Activated T-cell treated with anti-CD3 and anti-CD28 coated beads for 24 hours (primary cell): ENCODE results near the gene CD34.
"Not testable (repeated sequence)": the region's sequence is repeated elsewhere in the genome, so short reads cannot be mapped to it uniquely, and the experiment has no call there.

Experiments used
- DNase-seq: peaks from one replicate; pipeline ENCODE4 v3.0.0-alpha.2; 2020; ENCODE audit warnings: low read depth

CD34 gene

GRCh38 chr1:207933205-207933800, 22.4 kb upstream of the CD34 start:
- no peak for DNase-seq

GRCh38 chr1:207926984-207927383, 16.1 kb upstream of the CD34 start:
- no peak for DNase-seq

GRCh38 chr1:207925969-207926368, 15.0 kb upstream of the CD34 start:
- DNase-seq = not testable (repeated sequence)

DNA sequence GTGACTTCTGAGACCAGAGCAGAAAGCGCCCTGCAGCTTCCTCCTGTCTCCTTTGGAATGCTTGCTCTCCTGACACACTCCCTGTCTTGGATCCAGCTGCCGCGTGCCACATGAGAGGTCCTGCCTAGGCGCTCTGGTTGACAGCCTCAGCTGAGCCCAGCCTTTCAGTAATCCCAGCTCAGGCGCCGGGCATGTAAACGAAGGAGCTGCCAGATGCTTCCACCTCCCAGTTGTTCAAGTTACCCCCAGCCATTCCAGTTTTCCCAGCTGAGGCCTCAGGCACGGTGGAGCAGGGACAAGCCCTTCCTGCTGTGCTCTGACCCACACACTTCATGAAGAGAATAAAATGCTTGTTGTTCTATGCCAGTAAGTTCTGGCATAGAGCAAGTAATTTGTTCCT, 14.3 kb upstream of the CD34 start:
- DNase-seq = no peak

DNA sequence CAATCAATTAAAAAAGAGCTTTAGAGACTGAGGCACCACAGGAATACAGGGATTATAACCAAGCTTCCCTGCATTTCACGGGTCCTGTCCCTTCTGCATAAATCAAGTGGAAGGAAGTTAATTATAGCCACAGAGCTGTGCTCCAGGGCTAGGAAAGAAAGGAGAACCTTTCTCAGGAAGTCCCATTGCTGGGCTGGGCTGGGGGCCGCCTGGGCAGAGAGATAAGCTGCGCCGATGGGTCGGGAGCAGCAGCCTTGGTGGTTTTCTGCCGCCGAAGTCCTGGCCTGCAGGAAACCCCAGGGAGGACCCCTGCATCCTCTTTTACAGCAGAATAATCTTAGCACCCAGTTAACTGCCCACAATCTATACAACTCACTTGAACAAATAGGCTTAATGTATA, 12.6 kb upstream of the CD34 start:
- DNase-seq = no peak

DNA sequence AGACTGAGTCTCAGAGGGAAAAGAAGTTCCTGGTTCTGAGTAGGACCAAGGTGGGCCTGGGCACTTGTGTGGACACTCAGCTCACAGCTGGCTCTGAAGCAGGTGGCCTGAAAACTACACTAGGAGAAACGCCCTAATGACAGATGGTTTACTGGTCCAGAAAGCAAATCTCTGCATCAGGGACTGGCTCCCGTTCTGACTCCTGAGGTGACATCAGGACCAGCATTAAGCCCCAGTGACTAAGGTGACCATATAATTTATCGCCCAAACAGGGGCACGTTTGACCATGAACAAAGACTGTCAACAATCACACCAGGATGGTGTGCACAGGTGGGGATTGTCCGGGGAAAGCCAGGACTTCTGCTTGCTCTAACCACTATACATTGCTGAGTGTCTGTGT, 12.2 kb upstream of the CD34 start:
- no peak for DNase-seq

DNA sequence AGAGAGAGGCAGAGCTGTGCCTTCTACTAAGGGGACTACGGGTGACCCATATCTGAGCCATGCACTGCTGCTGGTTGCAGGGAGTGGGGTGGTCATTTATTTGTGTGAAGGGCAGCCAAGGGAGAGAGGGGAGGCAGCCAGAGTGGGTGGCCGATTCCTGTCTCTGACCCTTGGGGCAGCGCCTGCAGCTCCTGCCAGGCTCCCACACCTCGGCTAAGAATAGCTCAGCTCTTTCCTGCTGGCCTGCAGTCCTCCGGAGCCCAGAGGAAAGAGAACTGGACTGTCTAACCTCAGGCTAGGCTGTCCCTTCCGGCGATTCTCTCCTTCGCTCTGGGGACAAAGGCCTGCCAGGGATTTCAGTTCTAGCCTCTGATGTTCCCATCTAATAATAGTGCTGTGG, 11.6 kb upstream of the CD34 start:
- no peak for DNase-seq

DNA sequence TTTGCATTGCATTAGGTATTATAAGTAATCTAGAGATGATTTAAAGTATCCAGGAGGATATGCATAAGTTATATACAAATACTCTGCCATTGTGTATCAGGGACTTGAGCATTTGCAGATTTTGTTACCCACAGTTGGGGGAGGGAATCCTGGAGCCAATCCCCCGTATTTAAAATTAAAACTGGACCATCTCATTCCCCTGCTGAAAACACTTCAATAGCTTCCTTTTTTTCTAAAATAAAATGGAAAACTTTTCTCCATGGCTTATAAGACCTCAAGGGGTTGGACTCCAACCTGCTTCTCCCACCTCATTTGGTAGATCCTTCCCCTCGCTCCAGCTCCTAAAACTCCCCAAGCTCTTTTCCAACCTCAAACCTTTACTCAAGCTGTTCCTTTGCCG, 10.4 kb upstream of the CD34 start:
- DNase-seq = no peak

GRCh38 chr1:207920444-207921021, 9.6 kb upstream of the CD34 start:
- DNase-seq = no peak

DNA sequence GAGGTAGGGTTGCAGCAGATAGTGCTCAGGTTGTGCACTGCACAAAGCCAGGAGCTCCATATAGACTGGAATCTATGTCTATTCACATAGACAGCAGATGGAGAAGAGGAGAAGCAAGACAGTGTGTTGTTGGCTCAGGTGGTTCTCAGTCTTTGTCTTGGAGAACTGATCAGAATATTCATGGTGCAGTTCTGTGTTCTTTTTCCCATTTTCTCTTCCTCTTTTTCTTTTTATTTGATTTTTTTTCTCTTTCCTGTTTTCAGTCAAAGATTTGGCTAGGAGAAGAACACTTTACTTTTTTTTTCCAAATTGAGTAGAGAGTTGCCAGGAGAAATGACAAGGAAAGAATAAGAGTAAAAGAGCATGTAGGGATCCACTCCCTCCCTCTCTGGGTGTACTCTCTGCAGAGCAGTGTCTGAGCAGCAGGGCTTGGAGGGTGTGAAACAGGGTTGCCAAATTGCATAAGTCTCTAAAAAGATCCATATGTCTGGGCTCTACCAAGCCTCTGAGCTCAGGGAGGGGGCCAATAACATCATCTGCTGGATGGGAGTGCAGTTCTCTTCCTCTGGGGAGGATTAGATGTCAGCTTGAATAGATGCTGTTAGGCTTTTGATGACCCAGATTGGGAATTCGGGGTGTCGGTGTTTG, 8.7 kb upstream of the CD34 start:
- no peak for DNase-seq

DNA sequence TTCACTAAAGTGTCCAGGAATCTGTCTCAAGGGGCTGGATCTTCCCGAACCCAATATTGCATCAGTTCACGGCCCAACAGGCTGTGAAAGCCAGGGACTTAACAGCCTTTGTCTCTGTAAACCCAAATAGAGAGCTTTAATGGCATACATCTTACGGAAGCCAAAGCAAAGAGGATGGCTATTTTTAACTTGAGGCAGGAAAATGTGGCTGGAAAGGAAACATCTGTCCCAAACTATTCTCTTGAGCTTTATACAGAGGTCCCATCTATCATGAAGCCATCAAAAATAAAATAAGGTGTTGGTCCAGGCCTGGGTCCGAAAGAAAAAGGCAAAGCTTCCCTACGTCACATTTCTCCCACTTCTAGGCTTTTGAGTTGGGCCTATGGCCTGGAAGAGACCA, 7.7 kb upstream of the CD34 start:
- no peak for DNase-seq

DNA sequence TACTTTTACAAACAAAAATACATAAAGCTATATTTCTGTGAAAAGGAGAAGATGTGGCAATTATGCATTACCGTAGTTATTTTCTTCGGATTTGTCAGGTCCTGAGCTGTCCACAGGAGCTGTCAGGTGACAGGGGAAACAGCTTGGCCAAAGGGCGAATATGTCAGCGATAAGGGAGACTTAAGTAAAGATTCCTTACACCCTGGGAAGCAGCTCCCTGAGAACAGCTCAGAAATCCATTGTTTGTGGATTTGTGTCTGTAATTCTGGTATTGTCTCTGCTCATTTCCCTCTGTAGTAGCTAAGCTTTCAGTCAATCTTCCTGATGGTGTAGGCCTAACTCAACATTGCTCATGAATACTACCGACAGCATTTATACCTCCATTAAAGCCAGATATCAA, 7.1 kb upstream of the CD34 start:
- DNase-seq = no peak

- no peak for DNase-seq
Measured at GRCh38 chr1:207917080-207917479, 6.2 kb upstream of the CD34 start.

DNA sequence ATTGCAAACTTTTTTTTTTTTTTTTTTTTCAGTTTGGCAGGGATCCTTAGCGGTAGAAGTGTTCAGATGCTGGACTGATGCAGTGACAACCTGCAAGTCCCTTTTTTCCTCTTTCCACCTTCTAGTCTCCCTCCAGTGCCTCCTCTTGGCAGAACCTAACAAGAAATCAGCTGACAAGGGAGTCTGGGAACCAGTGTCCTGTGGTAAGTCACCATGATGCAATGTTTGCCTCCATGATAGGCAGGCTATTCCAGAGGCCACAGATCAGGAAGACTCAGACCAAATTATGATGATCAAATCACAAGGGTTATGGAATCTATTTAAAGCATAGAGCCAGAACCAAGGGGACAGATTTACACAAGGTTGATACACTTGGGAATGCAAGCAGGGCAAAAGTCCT, 3.0 kb upstream of the CD34 start:
- DNase-seq = no peak

DNA sequence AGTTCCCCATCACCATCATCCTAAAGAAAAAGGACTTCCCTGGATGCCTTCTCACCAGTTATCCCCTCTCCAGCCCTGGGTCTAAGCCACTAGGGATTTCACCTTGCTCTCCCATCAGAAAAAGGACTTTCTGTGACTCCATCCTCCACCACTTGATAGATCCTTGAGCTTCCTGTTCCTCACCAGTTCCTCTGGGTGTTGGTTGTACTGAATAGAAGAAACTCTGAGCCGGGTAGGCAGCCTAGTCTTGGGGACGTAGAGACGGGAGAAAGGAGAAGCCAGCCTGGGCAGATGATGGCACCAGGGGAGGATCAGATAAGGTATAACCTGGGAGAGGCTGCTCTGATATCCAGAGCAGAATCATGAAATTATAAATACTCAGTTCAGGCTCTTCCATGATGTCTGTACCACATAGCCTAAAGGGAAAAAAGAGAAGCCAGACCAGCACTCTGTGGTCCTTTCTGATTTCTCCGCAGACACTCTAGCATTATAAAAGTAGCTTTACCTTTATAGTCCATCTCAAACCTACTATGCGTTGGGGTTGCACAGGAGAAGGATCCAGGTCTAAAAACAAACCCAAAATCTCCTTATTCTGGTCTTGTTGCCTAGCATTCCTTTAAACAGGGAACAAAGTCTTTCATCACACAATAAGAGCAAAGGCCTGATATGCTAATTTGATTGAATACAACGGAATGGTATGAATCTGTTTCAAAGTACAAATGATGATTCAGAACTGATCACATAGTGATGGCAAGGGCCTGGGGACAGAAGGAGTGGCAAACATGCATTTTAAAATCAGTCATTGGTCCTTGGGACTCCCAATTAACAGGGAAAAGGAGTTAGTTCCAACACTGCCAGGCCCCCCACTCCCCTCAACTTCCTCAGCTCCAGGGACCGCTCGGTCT, 1.2 kb upstream of the CD34 start:
- no peak for DNase-seq

DNA sequence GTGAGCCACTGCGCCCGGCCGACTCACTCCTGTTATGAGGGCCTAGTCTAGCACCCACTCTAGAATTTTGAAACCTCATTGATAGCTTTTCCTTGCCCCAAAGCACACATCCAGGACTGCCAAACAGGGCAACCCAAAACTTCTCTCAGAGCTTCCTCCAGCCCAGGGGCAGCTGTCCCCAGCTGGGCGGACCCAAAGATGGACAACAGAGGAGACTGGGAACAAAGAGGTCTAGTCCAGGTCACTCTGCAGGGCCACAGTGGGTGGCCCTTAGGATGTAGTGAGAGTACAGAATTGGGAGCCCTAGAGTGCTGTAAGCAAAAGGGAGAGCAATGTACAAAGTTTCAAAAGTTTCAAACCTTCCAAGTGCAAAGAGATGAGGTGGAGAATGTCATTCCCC, 1.2 kb downstream of the CD34 start:
- DNase-seq = no peak

DNA sequence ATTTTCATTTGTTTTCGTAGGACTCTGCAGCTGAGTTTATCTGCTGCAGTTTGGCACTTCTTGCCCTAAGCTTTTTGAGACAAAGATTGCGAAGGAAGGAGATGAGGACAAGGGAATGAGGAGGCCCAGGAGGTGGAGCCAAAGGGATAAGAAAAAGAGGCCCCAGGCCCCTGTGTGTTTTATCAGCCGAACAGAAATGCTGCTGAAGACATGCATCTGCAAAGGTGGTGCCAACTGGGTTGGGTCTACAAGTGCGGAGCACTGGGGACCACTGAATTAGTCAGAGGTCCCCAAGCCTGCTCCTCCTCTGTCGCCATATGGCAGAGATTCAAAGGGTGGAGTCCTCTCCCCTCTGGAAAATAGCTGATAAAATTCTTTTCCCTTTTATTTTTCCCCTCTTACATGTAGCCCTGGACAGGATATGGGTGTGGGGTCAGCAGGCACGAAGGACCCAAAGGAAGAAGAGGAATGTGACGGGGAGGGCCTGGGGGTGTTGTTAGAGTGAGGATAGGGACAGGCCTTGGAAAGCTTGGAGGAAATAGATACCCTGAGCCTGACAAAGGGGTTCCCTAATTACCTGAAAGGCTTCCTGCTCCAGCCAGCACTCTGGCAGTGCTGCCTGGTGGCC, 2.7 kb downstream of the CD34 start:
- DNase-seq = no peak

GRCh38 chr1:207904391-207904790, 6.5 kb downstream of the CD34 start:
- DNase-seq = no peak

DNA sequence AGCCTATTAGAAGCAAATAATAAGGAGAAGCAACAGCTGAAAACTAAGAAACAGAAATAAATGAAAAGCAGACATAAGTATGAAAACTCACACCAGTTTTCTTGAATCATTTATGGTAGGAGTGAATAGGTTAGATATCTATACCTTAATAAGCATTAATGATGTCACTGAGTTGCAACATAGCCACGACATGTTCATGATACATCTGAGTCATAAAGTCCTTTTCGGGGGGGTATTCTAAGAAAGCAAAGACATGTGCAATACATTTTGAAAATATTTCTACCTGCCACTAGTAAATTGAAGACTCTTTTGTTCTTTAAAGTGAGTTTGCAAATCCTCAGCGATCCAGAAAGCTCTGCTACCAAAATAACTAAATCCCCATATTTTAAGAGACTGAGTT, 7.2 kb downstream of the CD34 start:
- DNase-seq = no peak

GRCh38 chr1:207903053-207903452, 7.9 kb downstream of the CD34 start:
- no peak for DNase-seq

- no peak for DNase-seq
Measured at GRCh38 chr1:207902566-207902965, 8.4 kb downstream of the CD34 start.

DNA sequence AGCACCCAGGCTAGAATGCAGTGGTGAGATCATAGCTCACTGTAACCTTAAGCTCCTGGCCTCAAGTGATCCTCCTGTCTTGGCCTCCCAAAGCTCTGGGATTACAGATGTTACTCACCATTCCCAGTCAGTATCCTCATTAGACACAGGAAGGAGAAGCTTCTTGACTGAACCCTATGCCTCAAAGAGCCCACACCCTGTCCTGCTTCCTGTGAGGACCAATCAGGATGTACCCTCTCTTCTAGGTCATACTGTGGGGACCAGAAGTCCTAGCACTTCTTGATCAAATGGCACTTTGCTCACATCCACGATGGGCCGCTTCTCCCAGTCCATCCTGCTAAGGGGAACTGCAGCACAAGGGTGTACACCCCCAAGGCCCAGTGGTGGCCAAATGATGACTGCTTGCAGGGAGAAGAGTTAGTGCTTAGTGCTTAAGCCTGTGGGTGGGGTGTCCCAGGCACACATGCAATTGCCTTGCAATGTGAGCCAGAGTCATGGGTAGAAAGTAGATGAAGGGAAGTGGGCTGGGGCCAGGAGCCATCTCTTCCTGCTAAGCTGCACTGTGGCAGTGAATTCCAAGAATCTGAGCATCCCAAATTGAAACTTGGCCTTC, 9.8 kb downstream of the CD34 start:
- DNase-seq = no peak
